Activated CD4-positive, alpha-beta T cell treated with anti-CD3 and anti-CD28 coated beads, Interleukin-2, amount 50 U/mL, for 1 hour (primary cell): ENCODE measurements around the gene OR1L8.
"Not testable (repeated sequence)": the region's sequence is repeated elsewhere in the genome, so short reads cannot be mapped to it uniquely, and the experiment has no call there.

Source experiments
- DNase-seq: peaks from one replicate; pipeline ENCODE4 v3.0.0-alpha.2; 2020

Gene OR1L8

GRCh38 chr9:122583284-122583683 is at the start of gene OR1L8:
Gene OR1L8, minus strand, starts transcription at chr9:122583384. Its CDS starts 14,907 bp downstream, at chr9:122568477.
- DNase-seq = not testable (repeated sequence)

GRCh38 chr9:122619996-122620395 is 36.8 kb upstream of the OR1L8 start:
- DNase-seq = no peak

GRCh38 chr9:122614362-122614761 is 31.2 kb upstream of the OR1L8 start, which contains the start of gene OR1Q1:
Gene OR1Q1, plus strand, starts transcription at chr9:122614738. Its CDS starts 0 bp downstream, at chr9:122614738.
- DNase-seq = no peak

GRCh38 chr9:122609804-122610203 is 26.6 kb upstream of the OR1L8 start:
- DNase-seq = no peak

- no peak for DNase-seq
Observed at GRCh38 chr9:122606587-122606986, 23.4 kb upstream of the OR1L8 start.

GRCh38 chr9:122605691-122606090 is 22.5 kb upstream of the OR1L8 start:
- no peak for DNase-seq

GRCh38 chr9:122580360-122580759 is 2.8 kb downstream of the OR1L8 start:
- DNase-seq = no peak

- DNase-seq = no peak
Observed at GRCh38 chr9:122579874-122580273, 3.3 kb downstream of the OR1L8 start.

GRCh38 chr9:122572456-122572855 is 10.7 kb downstream of the OR1L8 start:
- DNase-seq = no peak

- DNase-seq = no peak
Observed at GRCh38 chr9:122567901-122568300, 15.3 kb downstream of the OR1L8 start.

GRCh38 chr9:122562134-122562760 is 20.9 kb downstream of the OR1L8 start:
- no peak for DNase-seq

- no peak for DNase-seq
Observed at GRCh38 chr9:122561446-122561845, 21.7 kb downstream of the OR1L8 start.

GRCh38 chr9:122552812-122553211 is 30.4 kb downstream of the OR1L8 start, which contains the start of gene OR1N2:
Gene OR1N2, plus strand, starts transcription at chr9:122553112. Its CDS starts 100 bp downstream, at chr9:122553212.
- DNase-seq = no peak

- no peak for DNase-seq
Observed at GRCh38 chr9:122551371-122551770, 31.8 kb downstream of the OR1L8 start.

GRCh38 chr9:122546196-122546595 is 37.0 kb downstream of the OR1L8 start:
- no peak for DNase-seq

GRCh38 chr9:122538757-122539156 is 44.4 kb downstream of the OR1L8 start:
- no peak for DNase-seq

GRCh38 chr9:122537066-122537465 is 46.1 kb downstream of the OR1L8 start:
- DNase-seq = not testable (repeated sequence)

GRCh38 chr9:122536134-122536533 is 47.0 kb downstream of the OR1L8 start:
- no peak for DNase-seq

GRCh38 chr9:122531157-122531556 is 52.0 kb downstream of the OR1L8 start:
- DNase-seq = not testable (repeated sequence)

GRCh38 chr9:122527193-122527592 is 56.0 kb downstream of the OR1L8 start, which contains the start of gene OR1N1:
Gene OR1N1, minus strand, starts transcription at chr9:122527293. Its CDS starts 0 bp downstream, at chr9:122527293.
- DNase-seq = no peak

- DNase-seq = no peak
Observed at GRCh38 chr9:122526602-122527001, 56.6 kb downstream of the OR1L8 start.

GRCh38 chr9:122519376-122519775 is 63.8 kb downstream of the OR1L8 start:
- no peak for DNase-seq

GRCh38 chr9:122518841-122519240 is 64.3 kb downstream of the OR1L8 start, which contains the start of gene OR1J4:
Gene OR1J4, plus strand, starts transcription at chr9:122519141. Its CDS starts 0 bp downstream, at chr9:122519141.
- DNase-seq = no peak

GRCh38 chr9:122518226-122518625 is 65.0 kb downstream of the OR1L8 start:
- no peak for DNase-seq
